B cell (primary cell): ENCODE results near the gene LRP1.

Experiments used
- CTCF ChIP-seq: fragments of 200-600 bp; IDR thresholded peaks from one replicate; pipeline ENCODE4 v1.8.0; 2022; ENCODE audit warnings: antibody characterized with exemption, mild to moderate bottlenecking
- EZH2 ChIP-seq: IDR thresholded peaks from 2 replicates; pipeline ENCODE4 v1.6.1; 2012; ENCODE audit warnings: borderline replicate concordance, low read depth, mild to moderate bottlenecking, moderate library complexity, low read length; ENCODE audit not compliant: insufficient read depth, poor library complexity, severe bottlenecking

- TF ChIP-seq CTCF (no peak), EZH2 (no peak)
Observed at GRCh38 chr12:57134949-57135348, 6.7 kb downstream of the LRP1 start.
